ENCODE data around the gene MAP3K14.
A peak's percentile ranks its signal among the peaks of the same experiment; 100 is the strongest.
"Not testable (repeated sequence)": the region's sequence is repeated elsewhere in the genome, so short reads cannot be mapped to it uniquely, and the experiment has no call there.

Gene MAP3K14
- 67.7 to 143 (median 90.5) reads per million in 3 experiments for total RNA-seq

GRCh38 chr17:45316434-45317110, at the start of gene MAP3K14:
Gene MAP3K14, minus strand, starts transcription at chr17:45317020. Its CDS starts 26,275 bp downstream, at chr17:45290745.
- peak; percentile 62 for DNase-seq

GRCh38 chr17:45366049-45366448, 49.2 kb upstream of the MAP3K14 start:
- no peak for DNase-seq

GRCh38 chr17:45364531-45365390, 47.9 kb upstream of the MAP3K14 start:
- DNase-seq, result no peak

GRCh38 chr17:45363498-45363897, 46.7 kb upstream of the MAP3K14 start:
- no peak for DNase-seq

GRCh38 chr17:45361976-45362375, 45.2 kb upstream of the MAP3K14 start:
- no peak for DNase-seq

- no peak for DNase-seq
Measured at GRCh38 chr17:45361451-45361850, 44.6 kb upstream of the MAP3K14 start.

GRCh38 chr17:45357364-45357997, 40.7 kb upstream of the MAP3K14 start:
- DNase-seq, result no peak

GRCh38 chr17:45355087-45355486, 38.3 kb upstream of the MAP3K14 start:
- DNase-seq, result no peak

GRCh38 chr17:45353043-45353442, 36.2 kb upstream of the MAP3K14 start:
- DNase-seq, result no peak

- no peak for DNase-seq
Measured at GRCh38 chr17:45351831-45352230, 35.0 kb upstream of the MAP3K14 start.

GRCh38 chr17:45347444-45347843, 30.6 kb upstream of the MAP3K14 start:
- DNase-seq, result no peak

GRCh38 chr17:45346216-45347015, 29.6 kb upstream of the MAP3K14 start:
- no peak for DNase-seq

GRCh38 chr17:45345554-45346215, 28.9 kb upstream of the MAP3K14 start:
- no peak for DNase-seq

GRCh38 chr17:45345246-45345553, 28.4 kb upstream of the MAP3K14 start:
- no peak for DNase-seq

GRCh38 chr17:45343967-45344664, 27.3 kb upstream of the MAP3K14 start:
- not testable (repeated sequence) for DNase-seq

- DNase-seq, result no peak
Measured at GRCh38 chr17:45342871-45343526, 26.2 kb upstream of the MAP3K14 start.

- no peak for DNase-seq
Measured at GRCh38 chr17:45342306-45342705, 25.5 kb upstream of the MAP3K14 start.

- no peak for DNase-seq
Measured at GRCh38 chr17:45341533-45342158, 24.8 kb upstream of the MAP3K14 start.

- no peak for DNase-seq
Measured at GRCh38 chr17:45339646-45340605, 23.1 kb upstream of the MAP3K14 start.
